CD4-positive, alpha-beta T cell treated with Interferon alpha-2 for 1 hour (primary cell): ENCODE data around the gene RNF128.
"Not testable (repeated sequence)": the region's sequence is repeated elsewhere in the genome, so short reads cannot be mapped to it uniquely, and the experiment has no call there.

Source experiments
- DNase-seq, 2 donors: peaks; one replicate each; pipeline ENCODE4 v3.0.0-alpha.2; 2020 to 2022

RNF128 gene

GRCh38 chrX:106751407-106751806 is 24.9 kb downstream of the RNF128 start:
- DNase-seq: no peak

DNA sequence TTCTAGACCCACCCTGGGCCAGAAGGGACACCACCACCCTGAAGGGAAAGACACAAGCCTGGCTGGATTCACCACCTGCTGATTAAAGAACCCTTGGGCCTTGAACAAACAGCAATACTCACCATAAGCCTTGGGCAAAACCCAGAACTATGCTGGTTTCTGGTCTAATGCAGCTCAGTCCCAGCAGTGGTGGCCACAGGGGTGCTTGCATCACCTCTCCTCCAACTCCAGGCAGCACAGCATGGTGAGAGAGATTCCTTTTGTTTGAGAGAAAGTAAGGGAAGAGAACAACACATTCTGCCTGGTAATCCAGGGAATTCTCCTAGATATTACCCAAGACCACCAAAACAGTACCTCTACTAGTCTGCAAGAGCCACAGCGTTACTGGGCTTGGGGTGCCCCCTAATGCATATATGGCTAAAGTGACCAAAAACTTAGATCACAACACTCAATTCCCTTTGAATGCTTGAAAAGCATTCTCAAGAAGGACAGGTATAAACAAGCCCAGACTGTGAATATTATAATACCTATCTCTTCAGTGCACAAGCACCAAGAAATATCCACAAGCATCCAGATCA is 25.7 kb downstream of the RNF128 start:
- no peak for DNase-seq

GRCh38 chrX:106769288-106769687 is 42.8 kb downstream of the RNF128 start:
- DNase-seq: not testable (repeated sequence)

DNA sequence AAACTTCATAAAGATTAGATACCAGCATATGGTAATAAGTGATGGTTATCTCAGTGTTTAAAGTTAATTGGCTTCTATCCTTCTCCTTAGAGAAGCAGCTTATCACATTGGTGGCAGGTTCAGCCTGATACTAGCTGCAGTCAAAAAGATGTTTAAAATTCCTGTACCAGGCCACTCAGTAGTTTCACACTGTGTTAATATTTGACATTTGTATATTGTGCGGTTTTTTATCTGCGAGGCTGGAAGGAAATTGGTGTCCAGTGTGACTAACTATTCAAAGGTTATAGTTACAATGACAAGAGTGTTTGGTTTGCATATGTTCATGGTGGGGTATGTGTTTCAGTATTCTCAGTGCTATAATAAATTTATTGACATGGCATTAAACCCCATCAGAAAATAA is 48.5 kb downstream of the RNF128 start:
- no peak for DNase-seq

DNA sequence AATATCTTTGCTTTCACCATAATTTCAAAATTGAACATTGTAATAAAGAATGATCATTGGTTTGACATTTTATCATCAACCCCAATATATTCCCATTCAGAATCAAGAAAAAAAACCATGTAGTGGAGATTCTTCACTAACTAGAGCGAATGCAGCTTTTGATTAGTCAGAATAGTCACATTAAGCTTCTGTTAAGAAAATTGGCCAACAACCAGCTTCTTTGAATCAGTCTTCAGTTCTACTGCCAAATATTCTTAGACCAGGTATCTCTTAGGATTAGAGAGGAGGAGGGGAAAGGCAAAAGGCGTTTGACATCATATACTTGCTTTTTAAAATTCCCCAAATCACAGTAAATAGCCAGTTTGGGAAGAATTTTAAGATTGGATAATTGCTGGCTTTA is 53.8 kb downstream of the RNF128 start:
- no peak for DNase-seq

DNA sequence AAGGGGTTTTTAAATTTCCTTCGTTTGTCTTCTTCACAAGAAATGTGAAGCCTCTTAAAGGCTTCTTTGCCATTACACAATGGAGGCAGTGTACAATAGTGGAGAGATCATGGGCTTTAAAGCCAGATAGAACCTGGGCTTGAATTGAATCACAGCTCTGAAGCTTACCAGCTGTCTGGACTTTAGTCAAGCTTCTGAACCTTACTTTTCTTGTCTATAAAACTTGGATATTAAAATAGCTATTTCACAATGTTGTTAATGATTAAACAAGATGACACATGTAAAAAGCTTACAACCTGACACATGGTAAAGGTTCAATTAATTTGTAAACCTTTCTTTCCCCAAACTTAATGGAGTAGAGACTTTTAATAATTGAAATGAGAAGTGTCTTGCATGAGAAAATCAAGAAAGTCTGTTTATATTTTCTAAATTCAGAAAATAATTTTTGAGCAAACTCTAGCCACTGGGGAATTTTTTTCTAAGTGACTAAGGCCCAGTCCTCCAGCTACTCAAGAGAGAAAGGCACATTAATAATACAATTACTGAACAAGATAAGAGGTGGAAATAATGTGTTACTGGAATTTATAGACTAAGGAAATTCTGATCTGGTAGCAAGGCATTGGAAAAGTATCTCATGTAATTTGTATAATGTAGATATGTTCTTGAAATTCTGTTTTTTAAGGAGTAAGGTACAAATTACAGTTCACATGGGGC is 54.3 kb downstream of the RNF128 start:
- DNase-seq: no peak

- no peak for DNase-seq
These were observed 57.2 kb downstream of the RNF128 start for GRCh38 chrX:106783716-106784115.

DNA sequence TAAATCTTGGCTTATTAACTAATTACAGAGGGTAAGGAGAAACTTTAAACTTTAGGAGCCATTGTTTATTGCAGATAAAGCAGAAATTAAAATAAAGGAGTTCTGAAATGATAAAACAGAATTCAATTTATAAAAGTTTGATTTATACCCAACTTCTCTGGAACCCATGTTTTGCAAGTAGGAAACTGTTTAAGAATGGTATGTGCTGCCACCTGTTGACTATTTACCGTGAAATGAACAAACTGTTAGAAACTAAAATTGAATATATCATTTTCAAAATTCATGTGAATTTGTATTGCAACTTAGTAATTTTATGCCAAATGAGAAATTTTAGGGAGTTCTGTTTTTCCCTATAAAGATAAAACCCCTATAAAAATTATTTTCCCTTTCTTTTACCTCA is 65.0 kb downstream of the RNF128 start:
- no peak for DNase-seq

GRCh38 chrX:106802063-106802387 is 75.5 kb downstream of the RNF128 start:
- DNase-seq: no peak

GRCh38 chrX:106802388-106803275 is 76.1 kb downstream of the RNF128 start, which contains the start of gene TBC1D8B:
Gene TBC1D8B, plus strand, starts transcription at chrX:106802673. Its CDS starts 181 bp downstream, at chrX:106802854.
- peak; percentile 3 to 58 for DNase-seq

DNA sequence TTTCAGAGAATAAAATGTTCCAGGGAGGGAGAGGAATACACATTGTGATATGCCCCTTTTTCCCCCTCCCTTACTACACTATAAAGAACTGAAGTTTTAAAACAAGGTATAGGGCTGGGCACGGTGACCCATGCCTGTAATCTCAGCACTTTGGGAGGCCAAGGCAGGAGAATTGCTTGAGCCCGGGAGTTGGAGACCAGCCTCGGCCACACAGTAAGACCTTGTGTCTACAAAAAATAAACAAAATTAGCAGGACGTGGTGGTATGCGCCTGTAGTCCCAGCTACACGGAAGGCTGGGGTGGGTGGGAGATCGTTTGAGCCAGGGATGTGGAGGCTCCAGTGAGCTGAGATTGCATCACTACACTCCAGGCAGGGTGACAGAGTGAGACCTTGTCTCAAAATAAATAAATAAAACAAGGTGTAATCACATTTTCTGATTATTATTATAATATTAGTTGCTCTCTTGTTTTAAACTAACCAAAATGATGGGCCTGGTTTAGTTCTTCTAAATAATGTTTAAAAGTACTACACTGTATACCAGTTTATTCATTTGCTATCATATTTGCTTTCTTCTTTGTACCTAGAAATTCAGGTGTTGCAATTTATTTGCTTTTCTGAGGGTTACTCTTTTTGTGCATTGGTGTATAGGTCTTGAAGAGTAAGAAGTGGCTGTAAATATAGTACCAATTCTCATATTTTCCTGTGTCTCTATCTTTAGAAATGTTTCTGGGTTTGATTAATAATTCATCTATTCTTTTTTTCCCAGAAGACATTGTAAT is 84.8 kb downstream of the RNF128 start:
- DNase-seq: no peak

- DNase-seq: not testable (repeated sequence)
These were observed 86.4 kb downstream of the RNF128 start for GRCh38 chrX:106812930-106813329.

- not testable (repeated sequence) for DNase-seq
These were observed 87.6 kb downstream of the RNF128 start for GRCh38 chrX:106814093-106814492.
